Inflammatory macrophage (primary cell): ENCODE measurements around the gene WDPCP.
"Not testable (repeated sequence)": the region's sequence is repeated elsewhere in the genome, so short reads cannot be mapped to it uniquely, and the experiment has no call there.

ENCODE experiments used
- DNase-seq, 2 donors: peaks; one replicate each; pipeline ENCODE4 v3.0.0-alpha.2; 2020 to 2022

The WDPCP gene

DNA sequence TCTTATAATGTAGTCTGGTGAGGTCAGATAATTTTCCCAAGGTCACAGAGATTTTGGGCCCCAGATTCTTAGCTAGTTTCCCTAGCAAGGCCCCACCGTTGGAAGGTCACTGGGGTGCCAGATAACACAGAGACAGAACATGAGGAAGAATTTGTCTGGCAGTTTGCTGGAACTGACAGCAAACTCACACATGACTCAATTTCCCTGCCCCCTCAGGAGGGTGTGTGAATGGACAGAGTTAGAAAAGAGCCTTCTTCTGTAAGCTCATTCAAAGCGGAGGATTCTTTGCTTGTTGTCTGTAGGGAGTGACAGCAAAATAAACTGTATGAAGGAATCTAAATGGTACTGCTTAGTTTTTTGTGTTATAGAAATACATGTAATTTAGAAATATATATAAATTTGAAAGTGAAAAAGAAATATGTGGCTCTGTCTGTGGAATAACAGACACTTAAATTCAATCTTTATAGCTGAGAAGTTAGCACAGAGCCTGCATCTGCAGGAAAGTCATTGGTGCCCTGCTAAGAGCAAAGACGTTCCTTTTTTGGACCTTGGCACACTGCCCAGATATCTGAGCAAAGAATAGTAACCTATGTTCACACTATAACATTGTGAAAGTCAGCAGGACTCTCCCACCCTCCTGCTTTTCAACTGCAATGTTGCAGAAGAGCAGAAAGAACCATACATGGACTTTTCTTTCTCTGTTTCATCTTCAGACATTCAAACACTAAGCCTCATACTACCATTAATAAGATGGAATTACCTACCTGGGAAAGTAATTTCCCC is 2.5 kb upstream of the WDPCP start:
- DNase-seq: peak; percentile 90 to 92

DNA sequence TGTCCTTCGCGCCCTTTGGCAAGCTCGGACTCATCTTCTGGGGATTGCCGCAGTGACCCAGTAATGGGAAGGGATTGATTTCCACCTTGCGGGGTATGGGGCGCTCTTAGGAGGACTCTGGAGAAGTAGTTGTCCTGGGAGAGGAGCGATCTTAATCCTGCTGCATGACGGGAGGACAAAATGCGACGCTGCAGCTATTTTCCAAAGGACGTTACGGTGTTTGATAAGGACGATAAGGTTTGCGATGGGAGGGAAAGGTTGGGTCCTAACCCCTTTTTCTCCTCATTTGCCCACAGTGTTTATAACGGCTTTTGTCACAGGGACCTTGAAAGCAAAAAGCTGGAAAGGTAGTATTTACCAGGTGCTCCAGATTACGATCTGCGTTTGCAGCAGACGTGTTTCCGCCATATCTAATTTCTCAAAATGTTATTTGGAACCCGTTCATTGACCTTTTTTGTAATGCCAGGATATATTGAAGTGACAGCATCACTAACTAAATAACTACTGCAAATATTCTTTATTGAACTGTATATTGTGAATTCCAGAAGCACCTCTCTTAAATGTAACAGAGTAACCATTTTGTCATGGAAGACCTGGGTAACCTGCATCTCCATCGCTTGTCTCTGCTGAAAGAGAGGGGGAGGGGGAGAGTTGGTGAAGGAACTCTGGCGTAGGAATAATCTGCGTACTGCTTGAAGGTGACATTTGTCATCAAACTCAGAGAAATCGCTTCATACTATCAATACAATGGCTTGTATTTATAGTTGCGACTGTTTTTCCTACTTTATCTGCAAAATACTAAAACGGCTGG is 1.1 kb upstream of the WDPCP start:
- DNase-seq: no peak

DNA sequence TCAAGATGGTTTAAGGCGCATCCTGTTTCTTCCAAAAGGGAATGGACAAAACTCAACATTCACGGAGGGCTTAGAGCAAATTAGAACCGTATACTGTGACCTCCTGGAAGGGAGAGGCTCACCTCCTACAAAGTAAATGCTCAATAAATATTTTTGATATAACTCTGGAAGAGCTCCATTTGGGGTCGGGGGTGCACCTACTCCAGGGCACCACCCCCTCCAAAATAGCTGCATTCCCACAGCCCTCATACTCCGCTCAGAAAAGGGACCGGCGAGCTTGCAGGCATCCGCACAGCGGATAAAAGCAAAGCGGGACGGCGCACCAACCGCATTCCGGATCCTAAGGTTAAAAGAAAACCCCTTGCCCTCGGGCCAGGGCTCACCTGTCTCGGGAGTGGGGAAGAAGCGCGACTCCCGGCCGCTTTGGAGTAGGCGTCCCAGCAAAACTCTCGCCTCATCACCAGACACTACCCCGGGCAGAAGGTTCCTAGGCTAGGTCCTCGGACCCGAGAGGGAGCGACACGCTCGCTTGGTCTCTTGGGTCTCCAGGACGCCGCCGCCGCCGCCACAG is 378 bp downstream of the WDPCP start:
- DNase-seq: no peak

DNA sequence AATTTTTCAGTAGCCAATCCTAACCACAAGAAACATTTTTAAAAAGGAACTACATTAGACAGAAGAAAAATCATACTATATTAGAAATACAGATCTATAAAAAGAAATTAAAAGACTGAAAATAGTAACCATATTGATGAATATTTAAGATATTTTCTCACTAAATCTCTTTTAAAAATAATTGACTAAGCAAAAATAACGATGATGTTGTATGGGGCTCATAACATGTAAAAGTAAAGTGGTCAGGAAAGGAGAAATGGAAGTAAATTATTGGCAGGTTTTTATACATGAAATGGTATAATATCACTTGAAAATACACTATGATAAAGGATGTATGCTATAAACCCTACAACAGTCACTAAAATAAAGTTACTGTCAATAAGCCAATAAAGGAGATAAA is 5.4 kb downstream of the WDPCP start:
- DNase-seq: no peak

DNA sequence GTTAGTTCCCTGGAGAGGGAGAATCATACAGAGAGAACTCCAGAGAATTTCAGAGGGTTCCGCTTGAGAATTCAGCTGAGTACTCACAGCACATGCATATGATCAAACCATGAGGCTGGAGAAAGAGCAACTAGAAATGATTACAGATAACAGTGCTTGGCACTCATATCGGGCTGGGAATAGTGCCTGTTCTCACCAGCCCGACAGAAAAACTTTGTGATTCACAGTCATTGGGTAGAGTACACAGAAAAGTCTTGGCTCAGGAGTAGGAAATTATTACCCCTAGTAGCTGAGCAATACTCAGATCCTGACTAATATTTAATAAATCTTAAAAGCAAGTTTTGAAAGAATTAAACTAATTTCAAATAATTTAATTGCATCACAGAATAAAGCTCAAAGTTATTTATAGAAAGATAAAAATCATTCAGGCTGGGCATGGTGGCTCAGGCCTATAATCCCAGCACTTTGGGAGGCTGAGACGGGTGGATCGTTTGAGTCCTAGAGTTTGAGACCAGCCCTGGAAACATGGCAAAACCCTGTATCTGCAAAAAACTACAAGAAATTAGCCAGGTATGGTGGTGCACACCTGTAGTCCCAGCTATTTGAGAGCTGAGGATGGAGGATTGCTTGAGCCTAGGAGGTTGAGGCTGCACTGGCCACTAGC is 6.8 kb downstream of the WDPCP start:
- no peak for DNase-seq

DNA sequence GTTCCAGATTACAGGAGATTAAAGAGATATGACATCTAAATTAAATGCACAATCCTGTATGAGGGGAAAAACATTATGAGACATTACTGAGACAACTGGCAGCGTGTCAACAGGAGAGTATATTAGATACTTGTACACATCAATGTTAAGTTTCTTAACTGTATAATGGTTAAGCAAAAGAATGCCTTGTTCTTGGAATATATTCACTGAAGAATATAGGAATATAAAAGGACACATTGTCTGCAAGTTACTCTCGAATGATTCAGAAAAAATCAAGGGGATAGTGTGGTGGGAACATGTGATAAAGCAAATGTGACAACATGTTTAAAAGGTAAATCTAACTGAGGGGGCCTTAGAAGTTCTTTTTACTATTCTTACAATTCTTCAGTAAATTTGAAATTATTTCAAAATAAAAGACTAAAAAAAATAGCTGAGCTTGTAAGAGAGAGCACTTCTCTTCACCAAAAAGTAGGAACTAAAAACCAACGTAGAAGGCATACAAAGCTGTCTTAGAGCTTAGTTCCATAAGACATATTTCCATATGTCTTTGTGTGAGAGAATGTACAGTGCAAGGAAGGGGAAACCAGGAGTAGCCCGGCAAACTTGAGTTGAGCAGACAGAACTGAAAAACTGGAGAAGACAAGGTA is 7.5 kb downstream of the WDPCP start:
- DNase-seq: peak in 1 of 2 donors; percentile 11

DNA sequence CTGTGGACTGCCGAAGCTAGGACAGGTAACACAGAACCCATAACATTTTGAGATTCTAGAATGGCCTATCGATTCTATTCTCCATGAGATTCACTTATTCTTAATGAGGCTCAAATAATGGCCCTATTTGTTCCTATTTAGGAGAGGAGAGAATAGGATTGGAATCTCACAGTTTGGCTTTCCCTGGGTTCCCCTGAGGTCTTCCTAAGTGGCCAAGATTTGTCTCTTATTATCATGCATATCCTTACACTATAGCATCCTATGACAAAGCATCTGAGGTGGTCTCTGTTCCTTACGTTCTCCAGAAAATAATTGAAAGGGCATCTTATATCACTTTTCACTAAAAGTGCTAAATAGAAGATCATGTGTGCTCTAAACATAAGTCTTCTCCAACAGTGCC is 9.5 kb downstream of the WDPCP start:
- no peak for DNase-seq

DNA sequence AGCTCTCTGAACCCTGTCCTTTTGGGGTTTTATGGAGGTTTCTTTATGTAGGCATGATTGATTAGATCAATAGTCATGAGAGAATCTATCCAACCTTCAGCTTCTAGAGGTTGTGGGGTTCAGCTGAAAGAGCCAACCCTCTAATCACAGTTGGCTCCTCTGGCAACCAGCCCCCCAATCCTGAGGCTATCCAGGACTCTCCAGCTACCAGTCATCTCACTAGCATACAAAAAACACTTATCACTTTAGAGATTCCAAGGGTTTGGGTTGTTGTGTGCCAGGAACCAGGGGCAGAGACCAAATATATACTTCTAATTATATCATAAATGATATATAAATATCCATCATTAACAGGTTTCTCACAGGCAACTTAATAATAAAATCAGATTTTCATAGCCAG is 11.7 kb downstream of the WDPCP start:
- DNase-seq: no peak

DNA sequence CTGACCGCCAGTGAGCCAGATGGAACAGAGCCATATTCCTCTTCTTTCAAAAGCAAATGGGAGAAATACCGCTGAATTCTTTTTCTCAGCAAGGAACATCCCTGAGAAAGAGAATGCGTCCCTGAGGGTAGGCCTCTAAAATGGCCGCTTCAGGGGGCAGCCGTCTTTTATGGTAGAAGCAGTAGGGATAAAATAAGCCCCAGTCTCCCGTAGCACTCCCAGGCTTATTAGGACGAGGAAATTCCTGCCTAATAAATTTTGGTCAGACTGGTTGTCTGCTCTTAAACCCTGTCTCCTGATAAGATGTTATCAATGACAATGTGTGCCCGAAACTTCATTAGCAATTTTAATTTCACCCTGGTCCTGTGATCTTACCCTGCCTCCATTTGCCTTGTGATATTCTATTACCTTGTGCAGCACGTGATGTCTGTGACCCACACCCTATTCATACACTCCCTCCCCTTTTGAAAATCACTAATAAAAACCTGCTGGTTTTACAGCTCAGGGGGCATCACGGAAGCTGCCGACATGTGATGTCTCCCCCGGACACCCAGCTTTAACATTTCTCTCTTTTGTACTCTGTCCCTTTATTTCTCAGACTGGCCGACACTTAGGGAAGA is 14.4 kb downstream of the WDPCP start:
- not testable (repeated sequence) for DNase-seq

DNA sequence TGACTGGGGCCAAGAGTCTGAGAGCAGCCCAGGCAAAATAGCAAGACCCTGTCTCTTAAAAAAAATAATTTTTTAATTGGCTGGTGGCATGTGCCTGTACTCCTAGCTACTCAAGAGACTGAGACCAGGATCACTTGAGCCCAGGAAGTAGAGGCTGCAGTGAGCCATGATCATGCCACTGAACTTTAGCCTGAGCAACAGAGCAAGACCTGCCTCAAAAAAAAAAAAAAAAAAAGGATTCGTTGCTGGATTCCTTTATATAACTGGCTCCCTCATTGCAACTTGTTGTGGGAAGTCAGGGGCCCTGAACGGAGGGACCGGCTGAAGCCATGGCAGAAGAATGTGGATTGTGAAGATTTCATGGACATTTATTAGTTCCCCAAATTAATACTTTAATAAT is 15.3 kb downstream of the WDPCP start:
- not testable (repeated sequence) for DNase-seq

DNA sequence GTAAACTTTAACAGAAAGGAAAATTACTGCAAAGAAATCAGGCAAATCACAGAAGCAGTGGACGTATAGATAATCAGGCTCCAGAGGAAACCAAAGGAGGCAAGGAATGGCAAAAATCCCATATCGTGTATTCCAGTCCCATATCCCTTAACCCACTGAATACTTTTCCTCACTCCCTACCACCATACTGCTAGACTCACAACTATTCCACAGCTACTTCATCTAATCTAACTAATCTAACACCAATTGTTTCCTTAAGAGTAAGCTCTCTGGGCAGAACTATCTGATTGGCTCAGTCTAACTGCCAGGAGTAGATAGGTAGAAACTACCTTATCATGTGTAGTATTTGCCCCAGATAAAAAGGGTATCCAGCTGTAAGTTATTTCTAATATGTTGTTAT is 16.3 kb downstream of the WDPCP start:
- DNase-seq: no peak

DNA sequence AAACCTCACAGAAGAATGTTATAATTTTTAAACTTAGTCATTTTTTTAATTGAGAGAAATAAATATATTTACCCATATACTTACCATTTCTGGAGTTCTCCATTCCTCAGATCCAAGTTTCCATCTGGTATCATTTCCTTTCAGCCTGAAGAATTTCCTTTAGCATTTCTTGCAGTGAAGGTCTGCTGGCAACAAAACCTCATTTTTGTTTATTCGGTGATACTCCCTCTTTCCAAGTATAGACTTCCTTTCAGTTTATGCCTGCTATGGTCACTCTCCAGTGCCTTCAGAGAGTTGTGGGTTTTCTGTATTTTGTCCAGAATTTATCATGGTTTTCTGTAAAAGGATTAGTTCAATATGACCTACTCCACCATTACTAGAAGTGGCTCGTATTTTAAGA is 17.0 kb downstream of the WDPCP start:
- DNase-seq: no peak

DNA sequence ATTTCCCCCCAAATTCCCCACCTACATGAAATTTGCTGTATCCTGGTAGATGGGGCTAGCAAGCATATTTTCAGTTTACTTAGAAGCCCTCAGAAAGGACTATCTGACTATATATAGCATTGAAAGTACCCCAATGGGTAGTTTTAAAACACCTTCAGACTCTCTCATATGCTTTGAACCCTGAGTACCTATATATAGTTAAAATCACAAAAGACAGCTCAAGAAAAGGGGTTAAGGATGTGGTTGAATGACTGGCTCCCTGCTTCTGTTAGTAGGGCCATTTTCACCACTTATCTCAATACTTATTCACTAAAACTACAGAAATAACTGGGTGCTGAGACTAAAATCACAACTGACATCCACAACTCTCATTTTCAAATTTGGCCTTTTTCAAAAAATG is 18.5 kb downstream of the WDPCP start:
- no peak for DNase-seq

DNA sequence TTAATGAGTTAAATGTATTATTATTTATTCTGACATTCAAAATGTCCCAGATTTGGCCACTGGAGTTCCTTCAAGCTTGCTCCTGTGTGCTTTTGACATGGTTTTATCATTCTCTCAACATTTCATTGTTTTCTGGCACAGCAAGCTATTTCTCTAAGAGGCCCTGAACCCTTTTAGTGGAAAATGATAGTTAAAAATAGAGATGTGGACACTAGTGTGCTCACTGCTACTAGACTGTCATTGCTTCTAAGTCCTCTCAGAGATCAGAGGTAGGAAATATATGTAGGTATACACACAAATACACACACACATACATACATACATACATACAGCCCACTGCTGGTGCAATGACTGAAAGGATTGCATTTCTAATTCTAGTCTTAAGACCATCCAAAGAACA is 25.5 kb downstream of the WDPCP start:
- no peak for DNase-seq

DNA sequence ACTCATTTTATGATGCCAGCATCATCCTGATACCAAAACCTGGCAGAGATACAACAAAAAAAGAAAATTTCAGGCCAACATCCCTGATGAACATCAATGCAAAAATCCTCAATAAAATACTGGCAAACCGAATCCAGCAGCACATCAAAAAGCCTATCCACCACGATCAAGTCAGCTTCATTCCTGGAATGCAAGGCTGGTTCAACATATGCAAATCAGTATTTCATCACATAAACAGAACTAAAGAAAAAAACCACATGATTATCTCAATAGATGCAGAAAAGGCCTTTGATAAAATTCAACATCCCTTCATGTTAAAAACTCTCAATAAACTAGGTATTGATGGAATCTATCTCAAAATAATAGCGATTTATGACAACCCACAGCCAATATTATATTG is 29.4 kb downstream of the WDPCP start:
- DNase-seq: not testable (repeated sequence)

DNA sequence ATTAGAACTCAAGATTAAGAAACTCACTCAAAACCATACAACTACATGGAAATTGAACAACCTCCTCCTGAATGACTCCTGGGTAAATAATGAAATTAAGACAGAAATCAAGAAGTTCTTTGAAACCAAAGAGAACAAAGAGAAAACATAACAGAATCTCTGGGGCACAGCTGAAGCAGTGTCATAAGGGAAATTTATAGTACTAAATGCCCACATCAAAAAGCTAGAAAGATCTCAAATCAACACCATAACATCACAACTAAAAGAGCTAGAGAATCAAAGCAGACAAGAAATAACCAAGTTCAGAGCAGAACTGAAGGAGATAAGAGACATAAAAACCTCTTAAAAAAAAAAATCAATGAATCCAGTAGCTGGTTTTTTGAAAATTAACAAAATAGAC is 30.5 kb downstream of the WDPCP start:
- not testable (repeated sequence) for DNase-seq

DNA sequence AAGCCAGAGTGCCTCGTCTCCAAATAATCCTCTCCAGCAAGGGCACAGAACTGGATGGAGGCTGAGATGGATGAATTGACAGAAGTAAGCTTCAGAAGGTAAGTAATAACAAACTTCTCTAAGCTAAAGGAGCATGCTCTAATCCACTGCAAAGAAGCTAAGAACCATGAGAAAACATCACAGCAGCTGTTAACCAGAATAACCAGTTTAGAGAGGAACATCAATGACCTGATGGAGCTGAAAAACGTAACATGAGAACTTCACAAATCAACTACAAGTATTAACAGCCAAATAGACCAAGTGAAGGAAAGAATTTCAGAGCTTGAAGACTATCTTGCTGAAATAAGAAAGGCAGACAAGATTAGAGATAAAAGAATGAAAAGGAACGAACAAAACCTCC is 32.3 kb downstream of the WDPCP start:
- DNase-seq: no peak

DNA sequence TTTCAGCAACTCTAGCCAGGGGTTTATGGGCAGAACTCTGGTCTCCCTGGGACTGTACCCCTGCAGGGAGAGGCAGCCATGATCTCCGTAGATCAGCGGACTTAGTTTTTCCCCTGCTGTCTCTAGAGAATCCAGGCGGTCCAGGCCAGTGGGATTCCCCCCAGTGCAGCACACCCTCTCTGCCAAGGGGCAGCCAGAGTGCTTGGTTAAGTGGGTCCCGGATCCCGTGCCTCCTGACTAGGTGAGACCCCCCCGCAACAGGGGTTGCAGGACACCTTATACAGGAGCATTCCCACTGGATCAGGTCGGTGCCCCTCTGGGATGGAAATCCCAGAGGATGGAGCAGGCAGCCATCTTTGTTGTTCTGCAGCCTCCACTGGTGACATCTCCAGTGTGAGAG is 33.0 kb downstream of the WDPCP start:
- no peak for DNase-seq

DNA sequence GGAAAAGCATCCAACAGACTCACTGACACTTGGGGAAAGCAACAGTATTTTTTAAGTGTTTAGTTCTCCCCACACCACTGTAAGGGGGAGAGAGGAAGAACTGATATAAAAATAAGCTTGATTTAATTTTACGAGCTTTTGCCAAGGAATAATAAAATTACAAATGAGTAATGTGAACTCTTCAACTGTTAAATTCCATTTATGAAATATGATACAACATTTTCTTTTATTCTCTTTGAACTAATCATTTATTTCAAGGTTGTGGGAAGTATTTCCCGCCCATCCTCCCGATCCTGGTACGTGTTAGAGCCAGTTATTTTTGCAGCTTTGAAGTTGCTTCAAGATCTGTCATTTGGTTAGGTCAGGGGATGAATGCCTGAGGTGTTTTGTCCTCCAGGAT is 35.2 kb downstream of the WDPCP start:
- DNase-seq: no peak

DNA sequence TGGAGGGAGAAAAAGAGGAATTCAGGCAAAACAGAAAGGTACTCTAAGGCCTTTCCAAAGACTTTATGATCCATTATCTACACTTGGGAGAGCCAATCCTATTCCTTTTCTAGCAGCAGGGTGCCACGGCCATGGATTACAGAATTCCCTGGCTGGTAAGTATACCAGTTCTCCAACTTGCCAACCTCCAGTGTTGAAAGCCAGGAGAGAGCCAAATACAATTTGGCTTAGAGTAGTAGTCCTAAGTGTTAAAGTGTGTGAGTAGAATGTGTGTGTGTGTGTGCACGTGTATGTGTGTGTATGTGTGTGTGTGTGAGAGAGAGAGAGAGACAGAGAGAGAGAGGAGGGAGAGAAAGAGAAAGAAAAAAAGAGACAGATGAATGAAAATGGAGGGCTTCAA is 43.3 kb downstream of the WDPCP start:
- DNase-seq: no peak

DNA sequence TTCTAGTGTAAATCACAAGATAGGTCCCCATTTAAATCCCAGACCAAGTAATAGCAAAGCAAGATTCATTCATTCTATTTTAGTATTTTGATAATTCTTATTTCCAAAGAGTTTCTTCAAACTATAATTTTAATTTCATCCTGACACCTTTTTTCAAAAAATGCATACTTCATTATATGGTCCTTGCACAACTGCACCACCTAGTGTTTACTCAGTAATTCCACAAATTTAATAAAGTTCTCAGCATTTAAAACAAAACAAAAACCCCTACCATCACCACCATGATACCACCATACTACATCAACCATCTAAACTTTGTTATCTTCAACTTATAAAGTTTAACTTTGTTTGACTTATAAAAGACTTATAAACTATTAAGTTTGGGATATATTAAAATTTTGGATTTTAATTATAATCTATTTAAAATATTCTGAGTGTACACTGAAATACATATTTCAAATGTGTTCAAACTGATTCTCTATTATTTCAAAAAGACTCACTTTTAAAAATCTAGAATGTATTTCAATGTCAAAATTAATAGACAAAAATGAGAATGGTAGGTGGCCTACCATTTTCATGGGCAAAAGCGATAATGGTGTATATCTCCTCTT is 44.2 kb downstream of the WDPCP start:
- peak in 1 of 2 donors; percentile 4 for DNase-seq
